ENCODE measurements around the gene HOXB9.

DNA sequence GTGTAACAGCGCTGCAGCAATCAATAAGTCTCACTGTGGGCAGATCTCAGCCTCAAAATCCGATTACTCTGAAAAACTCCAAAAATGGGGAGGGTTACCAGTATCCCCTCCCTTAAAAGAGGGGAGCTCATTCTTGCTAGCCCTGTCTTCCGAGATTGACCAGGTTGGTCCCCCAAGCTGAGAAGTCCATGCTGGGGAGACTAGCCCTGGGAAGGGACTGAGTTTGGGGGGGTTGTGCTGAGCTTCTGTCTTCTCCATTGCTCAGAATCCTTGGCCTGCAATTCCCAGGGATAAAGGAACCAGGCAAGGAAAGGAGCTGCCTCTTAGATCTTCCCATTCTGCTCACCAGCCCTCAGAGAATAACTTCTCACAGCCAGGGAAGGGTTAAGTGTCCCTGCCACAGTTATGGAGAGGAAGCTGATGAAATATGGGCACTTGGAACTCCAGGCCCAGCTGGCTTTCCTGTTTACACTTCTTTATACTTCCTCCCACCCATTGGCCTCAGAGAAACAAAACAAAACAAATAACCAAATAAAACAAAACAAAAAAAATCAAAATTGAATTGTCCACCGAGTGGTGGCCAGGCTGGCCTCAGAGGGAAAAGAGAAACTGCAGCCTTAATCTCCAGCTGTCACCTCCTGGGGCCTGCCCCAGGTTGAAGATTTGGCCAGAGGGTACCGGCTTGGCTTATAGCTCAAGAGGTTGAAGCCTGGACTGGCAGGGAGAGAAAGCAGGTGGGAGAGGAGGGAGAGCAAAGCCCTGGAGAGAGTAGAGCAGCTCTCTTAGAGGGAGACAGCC lies 38.7 kb downstream of the HOXB9 start:
- TF ChIP-seq, protein P1, sequence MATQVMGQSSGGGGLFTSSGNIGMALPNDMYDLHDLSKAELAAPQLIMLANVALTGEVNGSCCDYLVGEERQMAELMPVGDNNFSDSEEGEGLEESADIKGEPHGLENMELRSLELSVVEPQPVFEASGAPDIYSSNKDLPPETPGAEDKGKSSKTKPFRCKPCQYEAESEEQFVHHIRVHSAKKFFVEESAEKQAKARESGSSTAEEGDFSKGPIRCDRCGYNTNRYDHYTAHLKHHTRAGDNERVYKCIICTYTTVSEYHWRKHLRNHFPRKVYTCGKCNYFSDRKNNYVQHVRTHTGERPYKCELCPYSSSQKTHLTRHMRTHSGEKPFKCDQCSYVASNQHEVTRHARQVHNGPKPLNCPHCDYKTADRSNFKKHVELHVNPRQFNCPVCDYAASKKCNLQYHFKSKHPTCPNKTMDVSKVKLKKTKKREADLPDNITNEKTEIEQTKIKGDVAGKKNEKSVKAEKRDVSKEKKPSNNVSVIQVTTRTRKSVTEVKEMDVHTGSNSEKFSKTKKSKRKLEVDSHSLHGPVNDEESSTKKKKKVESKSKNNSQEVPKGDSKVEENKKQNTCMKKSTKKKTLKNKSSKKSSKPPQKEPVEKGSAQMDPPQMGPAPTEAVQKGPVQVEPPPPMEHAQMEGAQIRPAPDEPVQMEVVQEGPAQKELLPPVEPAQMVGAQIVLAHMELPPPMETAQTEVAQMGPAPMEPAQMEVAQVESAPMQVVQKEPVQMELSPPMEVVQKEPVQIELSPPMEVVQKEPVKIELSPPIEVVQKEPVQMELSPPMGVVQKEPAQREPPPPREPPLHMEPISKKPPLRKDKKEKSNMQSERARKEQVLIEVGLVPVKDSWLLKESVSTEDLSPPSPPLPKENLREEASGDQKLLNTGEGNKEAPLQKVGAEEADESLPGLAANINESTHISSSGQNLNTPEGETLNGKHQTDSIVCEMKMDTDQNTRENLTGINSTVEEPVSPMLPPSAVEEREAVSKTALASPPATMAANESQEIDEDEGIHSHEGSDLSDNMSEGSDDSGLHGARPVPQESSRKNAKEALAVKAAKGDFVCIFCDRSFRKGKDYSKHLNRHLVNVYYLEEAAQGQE (IDR thresholded peaks at IDR 0.05; ENCODE audit: insufficient read depth in 1 of 2, low read depth in 2 of 2, low read length in 1 of 2), result peak in 1 of 2 experiments; percentile 45; a peak in 1 of 4 replicates
- peak; percentile 70 for TF ChIP-seq POLR2AphosphoS5 (IDR thresholded peaks at IDR 0.05; ENCODE audit: low read depth, low read length)
- TF ChIP-seq, protein P2, sequence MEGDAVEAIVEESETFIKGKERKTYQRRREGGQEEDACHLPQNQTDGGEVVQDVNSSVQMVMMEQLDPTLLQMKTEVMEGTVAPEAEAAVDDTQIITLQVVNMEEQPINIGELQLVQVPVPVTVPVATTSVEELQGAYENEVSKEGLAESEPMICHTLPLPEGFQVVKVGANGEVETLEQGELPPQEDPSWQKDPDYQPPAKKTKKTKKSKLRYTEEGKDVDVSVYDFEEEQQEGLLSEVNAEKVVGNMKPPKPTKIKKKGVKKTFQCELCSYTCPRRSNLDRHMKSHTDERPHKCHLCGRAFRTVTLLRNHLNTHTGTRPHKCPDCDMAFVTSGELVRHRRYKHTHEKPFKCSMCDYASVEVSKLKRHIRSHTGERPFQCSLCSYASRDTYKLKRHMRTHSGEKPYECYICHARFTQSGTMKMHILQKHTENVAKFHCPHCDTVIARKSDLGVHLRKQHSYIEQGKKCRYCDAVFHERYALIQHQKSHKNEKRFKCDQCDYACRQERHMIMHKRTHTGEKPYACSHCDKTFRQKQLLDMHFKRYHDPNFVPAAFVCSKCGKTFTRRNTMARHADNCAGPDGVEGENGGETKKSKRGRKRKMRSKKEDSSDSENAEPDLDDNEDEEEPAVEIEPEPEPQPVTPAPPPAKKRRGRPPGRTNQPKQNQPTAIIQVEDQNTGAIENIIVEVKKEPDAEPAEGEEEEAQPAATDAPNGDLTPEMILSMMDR (IDR thresholded peaks at IDR 0.05), result no peak

Data from Panc1 (cell line).